Thyroid gland (tissue), 4 donors: Measurements from ENCODE around the gene TH. TPM values are rescaled to one million over a fixed set of nuclear protein-coding genes. Genes with fewer than 3 reads are reported as not detected.

Experiments used
- DNase-seq, 2 donors: peaks; one replicate each; pipeline ENCODE4 v3.0.0-alpha.2; 2019
- H3K27ac ChIP-seq, 3 donors: fragments of 200-600 bp; sonication (generic); 1 replicate in 2 of 3; 2 replicates in 1 of 3; pipeline ENCODE4 v1.5.1; 2016 to 2019; ENCODE audit warnings: mild to moderate bottlenecking in 1 of 3, moderate library complexity in 1 of 3
- H3K27me3 ChIP-seq: fragments of 200-600 bp; sonication (generic); one replicate; pipeline ENCODE4 v1.5.1; 2019
- H3K36me3 ChIP-seq, 2 donors: fragments of 200-600 bp; sonication (generic); one replicate each; pipeline ENCODE4 v1.5.1; 2016 to 2019
- H3K4me1 ChIP-seq, 2 donors: fragments of 200-600 bp; sonication (generic); one replicate each; pipeline ENCODE4 v1.5.1; 2017 to 2019
- H3K4me3 ChIP-seq, 3 donors: fragments of 200-600 bp; sonication (generic); replicated peaks in 1 of 3; 1 replicate in 2 of 3; 2 replicates in 1 of 3; pipeline ENCODE4 v1.5.1; 2016; ENCODE audit warnings: mild to moderate bottlenecking in 1 of 3
- H3K9me3 ChIP-seq: fragments of 200-600 bp; sonication (generic); one replicate; pipeline ENCODE4 v1.5.1; 2017
- POLR2A ChIP-seq, 2 donors: fragments of 450-650 bp; IDR thresholded peaks; one replicate each; pipeline ENCODE4 v1.6.1; 2017; ENCODE audit warnings: antibody characterized with exemption in 2 of 2, mild to moderate bottlenecking in 2 of 2, moderate library complexity in 1 of 2
- WGBS, 2 donors: methylation state at CpG; one replicate each; pipeline ENCODE4 v1.1.5; 2017; 5-methylcytosine and 5-hydroxymethylcytosine counted together
- intact Hi-C: fragments of 100-400 bp; cut with DNase I; formaldehyde crosslinking; loops from one replicate; pipeline ENCODE4 v1.15.1; 2023
- total RNA-seq, 4 donors: library from RNA; depleted of rRNA; stranded (reverse); fragments of >200 nt; gene quantifications; one replicate each; pipeline ENCODE4 v1.2.3, GENCODE V29; 2016
- TF ChIP-seq, protein P1 (sequence below), 6 experiments: fragments of 200-600 bp in 3 of 6; fragments of 450-650 bp in 3 of 6; sonication (generic) in 3 of 6; IDR thresholded peaks; one replicate each; pipeline ENCODE4 v1.5.1; 2016 to 2019; ENCODE audit warnings: antibody characterized with exemption in 6 of 6, mild to moderate bottlenecking in 2 of 6, inconsistent platforms in 1 of 6, moderate library complexity in 1 of 6

Gene TH
- total RNA-seq = not detected

DNA sequence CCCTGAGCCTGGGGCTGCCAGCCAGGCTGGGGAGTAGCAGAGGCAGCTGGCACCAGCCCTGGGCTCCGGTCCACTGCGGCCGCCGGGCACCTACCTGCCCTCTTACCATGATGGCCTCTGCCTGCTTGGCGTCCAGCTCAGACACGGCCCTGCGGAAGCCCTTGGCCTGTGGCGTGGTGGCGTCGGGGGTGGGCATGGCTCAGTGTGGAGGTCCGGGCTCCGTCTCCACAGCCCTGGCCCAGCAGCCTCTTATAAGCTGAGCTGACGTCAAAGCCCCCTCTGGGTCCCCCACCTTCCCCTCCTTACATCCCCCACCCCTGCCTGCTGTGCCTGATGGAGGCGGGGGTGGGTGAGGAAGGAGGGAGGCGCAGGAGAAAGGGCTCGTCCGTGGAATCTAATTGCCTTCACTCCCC, at the start of gene TH:
Gene TH (minus strand): TSS at position 225 of the 413 bp plus-strand sequence. CDS start 29 bp downstream, at position 196.
- H3K27me3 ChIP-seq = no peaks in the 10 kb centered on the region
- H3K36me3 ChIP-seq = no peaks in the 10 kb centered on the region
- no peak within 1 kb of the TSS for H3K4me3 ChIP-seq
- intact Hi-C loops = no loop called here
- peaks cover 1 to 6% of the 10 kb centered on the region in 2 donors for H3K4me1 ChIP-seq
- no peak within 1 kb of the TSS for H3K27ac ChIP-seq
- H3K9me3 ChIP-seq = no peaks in the 10 kb centered on the region
- 39 to 66% methylated on average over 4 to 8 of the region's 17 CpGs for WGBS, 2 donors
- DNase-seq = no peak
- no peak for TF ChIP-seq POLR2A (IDR thresholded peaks at IDR 0.05)
- TF ChIP-seq, protein P1, sequence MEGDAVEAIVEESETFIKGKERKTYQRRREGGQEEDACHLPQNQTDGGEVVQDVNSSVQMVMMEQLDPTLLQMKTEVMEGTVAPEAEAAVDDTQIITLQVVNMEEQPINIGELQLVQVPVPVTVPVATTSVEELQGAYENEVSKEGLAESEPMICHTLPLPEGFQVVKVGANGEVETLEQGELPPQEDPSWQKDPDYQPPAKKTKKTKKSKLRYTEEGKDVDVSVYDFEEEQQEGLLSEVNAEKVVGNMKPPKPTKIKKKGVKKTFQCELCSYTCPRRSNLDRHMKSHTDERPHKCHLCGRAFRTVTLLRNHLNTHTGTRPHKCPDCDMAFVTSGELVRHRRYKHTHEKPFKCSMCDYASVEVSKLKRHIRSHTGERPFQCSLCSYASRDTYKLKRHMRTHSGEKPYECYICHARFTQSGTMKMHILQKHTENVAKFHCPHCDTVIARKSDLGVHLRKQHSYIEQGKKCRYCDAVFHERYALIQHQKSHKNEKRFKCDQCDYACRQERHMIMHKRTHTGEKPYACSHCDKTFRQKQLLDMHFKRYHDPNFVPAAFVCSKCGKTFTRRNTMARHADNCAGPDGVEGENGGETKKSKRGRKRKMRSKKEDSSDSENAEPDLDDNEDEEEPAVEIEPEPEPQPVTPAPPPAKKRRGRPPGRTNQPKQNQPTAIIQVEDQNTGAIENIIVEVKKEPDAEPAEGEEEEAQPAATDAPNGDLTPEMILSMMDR (IDR thresholded peaks at IDR 0.05) = no peak

DNA sequence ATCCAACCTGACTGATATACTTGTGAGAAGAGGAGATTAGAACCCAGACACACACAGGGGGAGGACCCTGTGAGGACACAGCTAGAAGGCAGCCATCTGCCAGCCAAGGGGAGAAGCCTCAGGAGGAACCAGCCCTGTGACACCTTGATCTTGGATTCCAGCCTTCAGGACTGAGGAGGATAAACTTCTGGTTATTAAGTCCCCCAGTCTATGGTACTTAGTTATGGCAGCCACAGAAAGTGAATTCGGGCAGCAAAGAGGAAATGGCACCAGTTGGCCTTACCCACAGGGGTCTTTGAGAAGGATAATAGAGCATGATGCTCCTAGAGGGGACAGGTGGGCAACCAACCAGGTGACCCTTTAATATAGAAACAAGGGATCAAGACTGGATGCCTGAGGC, 49.4 kb upstream of the TH start:
- 74 to 86% methylated on average over 1 of the region's 1 CpG for WGBS, 2 donors
- H3K27ac ChIP-seq = no peak overlapping the region
- DNase-seq = no peak
- intact Hi-C loops = no loop called here
- no peaks in the 10 kb centered on the region for H3K27me3 ChIP-seq
- H3K4me1 ChIP-seq = no peaks in the 10 kb centered on the region
- TF ChIP-seq, protein P1 (IDR thresholded peaks at IDR 0.05) = no peak
- no peak for TF ChIP-seq POLR2A (IDR thresholded peaks at IDR 0.05)
- H3K36me3 ChIP-seq = no peaks in the 10 kb centered on the region
- no peaks in the 10 kb centered on the region for H3K9me3 ChIP-seq
- no peak overlapping the region for H3K4me3 ChIP-seq

DNA sequence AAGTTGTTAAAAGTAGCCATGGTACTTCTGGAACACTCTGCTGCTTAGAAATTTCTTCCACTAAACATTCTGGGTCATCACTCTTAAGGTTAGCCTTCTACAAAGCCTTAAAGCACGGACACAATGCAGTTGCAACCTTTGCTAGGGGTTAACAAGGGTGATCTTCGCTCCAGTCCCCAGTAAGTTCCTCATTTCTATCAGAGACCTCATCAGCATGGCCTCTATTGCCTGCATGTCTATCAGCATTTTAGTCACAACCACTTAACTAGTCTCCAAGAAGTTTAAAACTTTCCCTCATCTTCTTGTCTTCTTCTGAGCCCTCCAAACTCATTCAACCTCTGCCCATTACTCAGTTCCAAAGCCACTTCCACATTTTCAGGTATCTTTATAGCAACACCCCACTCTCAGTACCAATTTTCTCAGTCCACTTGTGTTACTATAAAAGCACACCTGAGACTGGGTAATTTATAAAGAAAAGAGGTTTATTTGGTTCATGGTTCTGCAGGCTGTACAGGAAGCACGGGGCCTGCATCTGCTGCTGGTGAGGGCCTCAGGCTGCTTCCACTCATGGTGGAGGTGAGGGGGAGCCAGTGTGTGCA, 48.7 kb upstream of the TH start:
- TF ChIP-seq, protein P1 (IDR thresholded peaks at IDR 0.05) = no peak
- TF ChIP-seq POLR2A (IDR thresholded peaks at IDR 0.05) = no peak
- no peak for DNase-seq
- H3K27me3 ChIP-seq = no peaks in the 10 kb centered on the region
- intact Hi-C loops = no loop called here
- no peaks in the 10 kb centered on the region for H3K4me1 ChIP-seq
- H3K4me3 ChIP-seq = no peak overlapping the region
- H3K27ac ChIP-seq = no peak overlapping the region
- no peaks in the 10 kb centered on the region for H3K9me3 ChIP-seq
- H3K36me3 ChIP-seq = no peaks in the 10 kb centered on the region
- WGBS, 2 donors = 77 to 86% methylated on average over 3 of the region's 3 CpGs

DNA sequence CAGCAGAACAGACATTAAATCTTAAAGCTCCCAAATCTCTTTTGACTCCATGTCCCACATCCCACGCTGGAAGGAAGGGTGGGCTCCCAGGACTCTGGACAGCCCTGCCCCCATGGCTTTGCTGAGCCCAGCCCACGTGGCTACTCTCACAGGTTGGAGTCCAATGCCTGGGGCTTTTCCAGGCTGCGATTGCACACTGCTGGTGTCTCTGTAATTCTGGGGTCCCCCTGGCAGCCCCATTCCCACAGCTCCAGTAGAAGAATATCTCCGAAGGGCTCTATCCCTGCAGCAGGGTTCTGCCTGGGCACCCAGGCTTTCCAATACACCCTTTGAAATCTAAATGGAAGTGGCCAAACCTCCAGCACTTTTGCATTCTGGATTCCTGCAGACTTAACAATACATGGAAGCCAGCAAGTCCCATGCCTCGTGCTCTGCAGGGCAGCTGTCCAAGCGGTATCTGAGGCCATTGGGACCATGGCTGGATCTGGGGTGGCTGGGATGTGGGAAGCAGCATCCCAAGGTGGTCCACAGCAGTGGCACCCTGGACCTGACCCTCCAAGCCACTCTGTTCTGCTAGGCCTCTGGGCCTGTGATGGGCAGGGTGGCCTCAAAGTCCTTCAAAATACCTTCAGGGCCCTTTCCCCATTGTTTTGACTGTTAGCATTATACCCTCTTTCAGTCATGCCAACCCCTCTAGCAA, 47.9 kb upstream of the TH start:
- intact Hi-C loops = no loop called here
- WGBS, 2 donors = 75 to 80% methylated on average over 4 to 5 of the region's 6 CpGs
- no peak for DNase-seq
- TF ChIP-seq, protein P1 (IDR thresholded peaks at IDR 0.05) = no peak
- TF ChIP-seq POLR2A (IDR thresholded peaks at IDR 0.05) = no peak
- Histone ChIP-seq H3K27me3 (no peaks in the 10 kb centered on the region), H3K9me3 (no peaks in the 10 kb centered on the region), H3K36me3 (no peaks in the 10 kb centered on the region), H3K27ac (no peak overlapping the region), H3K4me1 (no peaks in the 10 kb centered on the region), H3K4me3 (no peak overlapping the region)

DNA sequence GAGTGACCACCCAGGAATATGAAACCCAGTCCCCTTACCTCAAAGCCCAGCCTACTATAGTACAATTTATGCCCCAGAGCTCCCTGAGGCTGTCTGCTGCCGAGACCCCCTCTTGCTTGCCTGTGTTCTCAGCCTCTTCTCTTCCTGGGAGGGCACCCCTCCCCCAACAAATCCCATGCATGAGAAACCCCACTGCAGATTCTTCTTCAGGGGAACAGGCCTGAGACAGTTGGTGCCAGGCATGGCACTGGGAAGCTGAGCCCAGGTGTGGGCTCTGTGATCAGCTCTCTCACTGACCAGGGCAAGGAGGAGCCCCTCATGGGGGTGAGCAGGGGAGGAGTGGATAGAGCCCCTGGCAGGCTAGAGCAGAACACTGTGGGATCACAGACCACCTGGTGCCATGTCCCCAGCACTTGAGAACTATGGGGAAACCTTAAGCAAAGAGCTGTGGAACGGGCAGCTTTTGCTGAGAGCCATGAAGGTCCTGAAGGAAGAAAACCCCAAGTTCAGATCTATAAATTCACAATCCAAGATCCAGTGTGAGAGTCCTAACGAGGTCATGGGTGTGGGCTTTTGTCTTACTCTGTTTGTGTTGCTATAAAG, 46.5 kb upstream of the TH start:
- Histone ChIP-seq H3K27ac (no peak overlapping the region), H3K36me3 (no peaks in the 10 kb centered on the region), H3K9me3 (no peaks in the 10 kb centered on the region), H3K4me3 (no peak overlapping the region), H3K27me3 (no peaks in the 10 kb centered on the region), H3K4me1 (no peaks in the 10 kb centered on the region)
- TF ChIP-seq, protein P1 (IDR thresholded peaks at IDR 0.05) = no peak
- TF ChIP-seq POLR2A (IDR thresholded peaks at IDR 0.05) = no peak
- intact Hi-C loops = no loop called here
- WGBS, 2 donors = 64 to 78% methylated on average over 3 of the region's 3 CpGs
- DNase-seq = no peak
